ENCODE results near the gene ADAT2.
A peak's percentile ranks its signal among the peaks of the same experiment; 100 is the strongest.

ADAT2 gene

DNA sequence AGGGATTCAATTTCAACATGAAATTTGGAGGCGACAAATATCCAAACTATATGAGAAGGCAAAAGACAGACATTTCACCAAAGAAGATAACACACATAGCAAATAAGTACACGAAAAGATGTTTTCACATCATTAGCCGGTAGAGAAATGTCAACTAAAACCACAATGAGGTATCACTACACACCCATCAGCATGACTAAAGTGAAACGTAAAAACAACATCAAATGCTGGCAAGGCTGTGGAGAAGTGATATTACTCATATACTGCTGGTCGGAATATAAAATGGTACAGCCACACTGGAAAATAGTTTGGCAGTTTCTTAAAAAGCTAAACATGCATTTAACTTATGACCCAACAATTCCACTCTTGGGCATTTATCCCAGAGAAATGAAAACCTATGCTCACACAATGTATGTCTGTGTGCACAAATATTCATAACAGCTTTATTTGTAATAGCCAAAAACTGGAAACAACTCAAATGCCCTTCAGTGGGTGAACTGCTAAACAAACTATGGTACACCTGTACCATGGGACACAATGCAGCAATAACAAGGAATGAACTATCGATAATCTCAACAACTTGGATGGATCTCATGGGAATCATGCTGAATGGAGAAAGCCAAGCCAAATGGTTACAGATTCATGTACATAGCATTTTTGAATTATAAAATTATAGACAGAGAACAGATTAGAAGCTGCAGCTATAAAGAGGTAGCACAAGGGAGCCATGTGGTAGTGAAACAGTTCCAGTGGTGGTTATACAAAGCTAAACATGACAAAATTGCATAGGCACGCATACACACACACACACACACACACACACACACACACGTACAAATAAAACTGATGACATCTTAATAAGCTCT is 8.6 kb downstream of the ADAT2 start:
- DNase-seq (ENCODE audit: low read depth): no peak

DNA sequence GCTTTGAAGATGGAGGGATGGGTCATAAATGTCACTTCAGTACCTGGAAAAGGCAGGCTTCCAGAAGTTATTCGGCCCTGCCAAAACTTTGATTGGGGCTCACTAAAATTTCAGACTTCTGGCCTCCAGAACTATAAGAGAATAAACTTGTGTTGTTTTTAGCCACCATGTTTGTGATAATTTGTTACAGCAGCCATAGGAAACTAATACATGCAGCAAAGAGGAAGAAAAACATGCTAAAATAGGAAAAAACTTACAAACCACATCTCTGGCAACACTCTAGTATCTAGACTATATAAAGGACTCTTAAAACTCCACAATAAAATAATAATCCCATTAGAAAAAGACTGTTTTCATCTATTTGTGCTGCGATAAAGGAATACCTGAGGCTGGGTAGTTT is 9.5 kb downstream of the ADAT2 start:
- DNase-seq (ENCODE audit: low read depth): no peak

DNA sequence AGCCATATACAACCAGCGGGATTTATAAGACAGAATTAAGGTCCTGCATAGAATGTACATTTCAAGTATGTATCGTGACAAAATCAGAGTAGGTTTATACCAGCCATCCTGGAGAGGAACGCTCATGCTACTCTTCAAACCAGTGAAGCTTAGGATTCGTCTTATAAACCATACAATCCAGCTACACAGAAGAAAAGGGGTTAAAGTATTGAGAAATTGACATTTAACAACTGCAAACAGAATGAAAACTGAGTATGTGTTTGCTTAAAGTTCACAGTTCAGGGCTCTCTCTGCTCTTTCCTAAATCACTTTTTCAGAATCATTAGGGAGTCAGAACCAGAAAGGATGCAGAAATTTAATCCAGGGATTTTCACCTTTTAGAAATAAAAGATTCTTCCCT is 17.9 kb downstream of the ADAT2 start:
- DNase-seq (ENCODE audit: low read depth): no peak

GRCh38 chr6:143431226-143431625 is 19.3 kb downstream of the ADAT2 start:
- no peak for DNase-seq (ENCODE audit: low read depth)

DNA sequence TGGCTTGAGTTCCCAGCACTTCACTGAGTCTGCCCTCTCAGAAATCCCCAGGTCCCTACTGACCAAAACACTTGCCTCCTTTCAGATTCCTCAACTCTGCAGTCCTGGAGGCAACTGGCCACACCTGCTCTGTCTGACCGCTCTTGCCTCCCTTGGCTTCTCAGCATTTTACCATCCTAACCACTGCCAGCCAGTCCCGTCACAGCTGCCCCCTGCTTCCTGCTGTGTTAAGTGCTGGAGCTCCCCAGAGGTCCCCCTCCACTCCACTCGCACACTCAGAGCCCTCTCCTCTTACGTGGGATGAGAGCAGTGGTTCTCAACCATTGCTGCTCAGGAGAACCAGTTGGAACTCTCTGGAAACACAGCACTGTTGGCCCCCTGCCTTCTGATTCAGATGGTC is 20.5 kb downstream of the ADAT2 start:
- no peak for DNase-seq (ENCODE audit: low read depth)

DNA sequence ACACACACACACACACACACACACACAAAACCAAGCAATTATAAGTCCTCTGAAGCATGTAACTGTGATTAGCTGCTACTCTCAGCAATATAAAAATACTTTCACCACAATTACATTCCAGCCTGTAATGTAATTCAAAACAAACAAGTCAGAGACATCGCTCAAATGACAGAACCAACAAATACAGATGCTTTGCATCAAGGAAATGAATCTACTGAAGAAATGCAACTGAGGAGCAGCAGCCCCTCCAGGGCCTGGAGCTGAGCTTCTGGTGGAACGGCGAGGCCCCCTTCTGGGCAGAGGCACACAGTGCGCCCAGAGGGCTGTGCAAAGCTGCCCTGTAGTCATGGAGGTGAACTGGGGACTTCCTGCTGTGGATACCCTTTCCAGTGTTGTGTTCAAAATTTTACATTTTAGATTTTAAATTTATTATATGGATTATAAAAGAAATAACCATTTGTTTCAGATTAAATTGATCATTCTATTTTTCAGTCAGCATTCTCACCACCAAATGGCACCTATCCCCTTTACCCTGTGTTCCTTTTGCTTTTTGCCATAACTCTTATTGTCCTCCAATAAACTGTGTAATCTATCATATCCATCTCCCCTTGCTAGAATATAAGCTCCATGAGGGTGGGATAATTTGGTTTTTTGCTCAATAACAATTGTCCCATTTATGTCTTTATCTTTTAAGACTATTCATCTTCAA is 23.2 kb downstream of the ADAT2 start:
- peak; percentile 50 for DNase-seq (ENCODE audit: low read depth)

DNA sequence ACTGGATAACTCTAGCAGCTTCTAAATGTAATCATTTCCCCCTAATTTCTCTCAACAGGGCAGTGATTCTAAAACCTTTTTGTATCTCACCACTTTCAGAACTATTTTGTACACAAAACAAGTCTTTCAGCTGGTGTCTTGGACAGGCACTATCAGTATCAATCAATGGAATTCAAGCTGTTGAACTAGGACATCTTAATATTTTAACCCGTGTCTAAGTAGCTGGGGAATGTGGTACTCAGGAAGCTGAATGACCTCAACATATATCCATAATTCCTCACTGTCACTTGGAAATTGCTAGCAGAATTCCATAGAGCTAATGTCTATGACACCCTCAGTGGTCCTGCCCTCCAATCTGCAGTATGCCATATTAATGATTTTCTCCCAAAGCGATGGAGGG is 24.5 kb downstream of the ADAT2 start:
- no peak for DNase-seq (ENCODE audit: low read depth)

- no peak for DNase-seq (ENCODE audit: low read depth)
These were observed 31.0 kb downstream of the ADAT2 start for GRCh38 chr6:143419526-143419925.

GRCh38 chr6:143414769-143415168 is 35.7 kb downstream of the ADAT2 start:
- no peak for DNase-seq (ENCODE audit: low read depth)

DNA sequence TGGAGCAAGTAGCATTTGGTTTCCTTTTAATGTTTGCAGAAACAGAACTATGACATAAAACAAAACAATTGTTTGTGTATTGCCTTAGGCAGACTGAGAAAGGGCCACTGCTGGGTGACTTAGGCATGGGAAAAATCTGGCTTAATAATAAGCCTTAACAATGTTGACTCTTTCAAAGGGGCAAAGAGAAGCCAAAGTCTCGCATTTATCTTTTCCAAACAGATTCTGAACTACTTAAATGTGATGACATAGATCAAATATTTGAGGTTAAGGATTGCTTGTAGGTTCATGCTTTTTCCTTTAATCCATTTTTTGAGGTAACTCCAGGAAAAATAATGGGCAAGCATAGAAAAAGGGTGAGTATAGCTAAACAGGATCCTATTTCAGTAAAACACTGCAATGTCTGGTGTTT is 39.6 kb downstream of the ADAT2 start:
- no peak for DNase-seq (ENCODE audit: low read depth)

GRCh38 chr6:143408787-143409162 is 41.7 kb downstream of the ADAT2 start:
- no peak for DNase-seq (ENCODE audit: low read depth)

DNA sequence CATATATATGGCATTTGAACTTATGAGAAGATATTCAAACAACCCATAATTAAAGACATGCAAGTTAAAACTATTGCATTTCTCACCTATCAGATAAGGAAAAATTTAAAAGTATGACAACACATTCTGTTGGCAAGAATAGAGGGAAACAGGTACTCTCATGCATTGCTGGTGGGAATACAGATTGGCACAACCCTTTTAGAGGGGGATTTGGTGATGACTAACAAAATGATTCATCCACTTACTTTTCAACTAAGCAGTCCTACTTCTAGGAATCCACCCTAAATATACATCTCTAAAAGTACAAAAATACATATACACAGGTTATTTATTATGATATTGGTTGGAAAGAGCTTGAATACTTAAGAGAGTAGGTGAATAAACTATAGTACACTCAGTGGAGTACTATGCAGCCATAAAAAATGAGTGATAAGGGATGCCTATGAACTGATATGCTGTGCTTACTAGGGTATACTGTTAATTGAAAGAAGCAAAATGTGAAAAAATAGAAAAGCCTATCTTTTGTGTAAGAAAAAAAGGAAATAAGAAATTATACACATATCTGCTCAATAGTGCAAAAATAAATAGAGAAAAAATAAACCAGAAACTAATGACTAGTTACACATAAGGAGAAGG is 42.2 kb downstream of the ADAT2 start:
- DNase-seq (ENCODE audit: low read depth): no peak

DNA sequence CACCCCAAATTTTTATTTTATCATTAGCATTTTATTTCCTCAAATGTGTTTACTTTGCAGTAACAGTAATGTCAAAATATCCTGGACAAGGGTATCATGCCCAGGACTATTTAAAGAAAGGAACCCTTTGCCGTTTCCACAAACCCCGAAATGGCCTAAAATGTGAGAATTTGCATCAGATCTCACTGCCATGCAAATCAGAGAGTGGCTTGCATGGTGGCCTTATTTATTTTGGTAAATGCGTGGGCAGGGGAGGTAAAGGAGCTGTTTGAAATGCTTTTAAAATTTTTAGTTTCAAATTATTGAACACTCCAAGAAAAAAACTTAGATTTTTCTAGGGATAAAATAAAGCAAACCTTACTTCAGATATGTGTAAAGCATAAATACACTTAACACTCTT is 43.8 kb downstream of the ADAT2 start:
- DNase-seq (ENCODE audit: low read depth): no peak

GRCh38 chr6:143405373-143406154 is 44.9 kb downstream of the ADAT2 start:
- no peak for DNase-seq (ENCODE audit: low read depth)

- DNase-seq (ENCODE audit: low read depth): no peak
These were observed 47.7 kb downstream of the ADAT2 start for GRCh38 chr6:143402721-143403336.

GRCh38 chr6:143401636-143402370 is 48.7 kb downstream of the ADAT2 start:
- DNase-seq (ENCODE audit: low read depth): no peak

GRCh38 chr6:143401068-143401446 is 49.4 kb downstream of the ADAT2 start:
- DNase-seq (ENCODE audit: low read depth): no peak

- DNase-seq (ENCODE audit: low read depth): no peak
These were observed 50.0 kb downstream of the ADAT2 start for GRCh38 chr6:143400258-143401067.

GRCh38 chr6:143399775-143400174 is 50.7 kb downstream of the ADAT2 start:
- DNase-seq (ENCODE audit: low read depth): no peak

DNA sequence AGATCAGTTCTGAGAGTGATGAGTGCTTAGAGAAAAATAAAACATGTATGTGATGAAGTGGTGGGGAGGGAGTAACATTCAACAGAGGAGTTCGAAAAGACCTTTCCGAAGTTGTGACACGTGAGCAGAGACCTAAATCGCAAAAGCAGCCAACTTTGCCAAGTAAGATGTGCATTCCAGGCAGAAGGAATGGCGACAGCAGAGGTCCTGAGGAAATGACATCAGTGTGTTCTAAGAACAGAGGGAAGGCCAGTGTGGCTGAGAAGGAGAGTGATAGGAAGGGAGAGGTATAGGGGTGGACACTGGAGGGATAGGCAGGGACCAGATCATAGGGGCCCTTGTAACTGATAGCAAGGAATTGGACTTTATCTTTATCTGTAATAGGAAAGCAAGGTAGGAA is 51.3 kb downstream of the ADAT2 start:
- no peak for DNase-seq (ENCODE audit: low read depth)
